HL-60 (cell line): ENCODE results near the gene FILIP1L.

Experiments
- DNase-seq, 2 experiments: peaks; one replicate each; pipeline ENCODE4 v3.0.0-alpha.2; 2010 to 2020; ENCODE audit warnings: low read depth in 1 of 2, low spot score in 1 of 2
- H3K27ac ChIP-seq: fragments of 250-450 bp; sonication (Bioruptor Pico); replicated peaks from 2 replicates; pipeline ENCODE4 v1.5.1; 2020; ENCODE audit warnings: mild to moderate bottlenecking, moderate library complexity
- H3K27me3 ChIP-seq: fragments of 250-450 bp; sonication (Bioruptor Pico); 2 replicates; pipeline ENCODE4 v1.5.1; 2021; ENCODE audit warnings: mild to moderate bottlenecking, moderate library complexity; ENCODE audit not compliant: insufficient read depth, poor library complexity, severe bottlenecking
- H3K4me3 ChIP-seq: replicated peaks from 2 replicates; pipeline ENCODE4 v1.5.1; 2011; ENCODE audit warnings: mild to moderate bottlenecking, control low read depth, low read length; ENCODE audit not compliant: insufficient read depth
- GABPA ChIP-seq: IDR thresholded peaks from 2 replicates; pipeline ENCODE4 v1.6.1; 2012; ENCODE audit warnings: low read depth
- POLR2AphosphoS5 ChIP-seq: IDR thresholded peaks from 2 replicates; pipeline ENCODE4 v1.6.1; 2012; ENCODE audit warnings: low read depth
- SPI1 ChIP-seq: IDR thresholded peaks from 2 replicates; pipeline ENCODE4 v1.6.1; 2012; ENCODE audit warnings: low read depth, mild to moderate bottlenecking, borderline replicate concordance
- TF ChIP-seq, protein P1 (sequence below): IDR thresholded peaks from one replicate; pipeline ENCODE4 v1.5.1; 2011; ENCODE audit warnings: low read length, control low read depth, inconsistent platforms; ENCODE audit not compliant: insufficient read depth
- TF ChIP-seq, protein P2 (sequence below): IDR thresholded peaks from 2 replicates; pipeline ENCODE4 v1.6.1; 2012; ENCODE audit warnings: low read depth; ENCODE audit not compliant: insufficient replicate concordance

FILIP1L gene

DNA sequence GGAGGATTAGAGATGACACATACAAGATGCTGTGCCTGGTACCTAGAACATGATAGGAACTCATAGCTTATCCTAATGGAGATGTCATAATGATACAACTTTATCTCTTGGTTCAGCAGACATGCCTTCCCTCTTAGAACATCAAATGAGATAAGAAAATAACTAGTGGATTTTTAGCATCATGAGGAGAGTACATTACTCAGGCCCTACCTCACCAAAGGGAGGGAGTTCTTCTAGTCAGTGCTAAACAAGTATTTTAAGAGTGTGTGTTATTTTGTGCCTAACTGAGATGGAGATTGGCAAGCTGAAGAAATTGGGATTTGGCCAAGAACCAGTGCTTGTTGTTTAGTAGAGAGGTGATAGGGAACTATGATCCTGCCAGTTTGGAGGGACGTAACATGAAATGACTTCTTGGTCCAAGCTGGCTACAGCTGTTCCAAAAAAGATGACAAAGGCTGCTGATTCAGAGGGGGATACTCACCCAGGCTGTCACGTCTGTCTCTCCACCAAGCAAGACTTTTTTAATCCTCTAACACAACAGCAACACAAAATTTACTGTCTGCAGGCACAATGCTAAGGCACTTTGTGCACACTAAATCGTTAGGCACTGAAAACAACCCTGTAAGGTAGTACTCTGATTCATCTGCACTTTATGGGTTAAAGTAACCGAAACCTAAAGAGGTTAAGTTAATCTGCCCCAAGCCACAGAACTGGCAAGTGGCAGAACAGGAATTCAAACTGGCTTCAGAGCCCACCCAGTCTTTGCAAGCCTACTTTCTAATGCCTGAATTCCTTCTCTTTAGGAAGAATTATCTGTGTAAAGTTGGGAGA lies 170.2 kb downstream of the FILIP1L start:
- DNase-seq: no peak
- Histone ChIP-seq H3K27me3 (no peaks in the 10 kb centered on the region), H3K4me3 (no peak overlapping the region), H3K27ac (no peak overlapping the region)
- no peak for TF ChIP-seq POLR2AphosphoS5
- TF ChIP-seq SPI1: no peak
- TF ChIP-seq GABPA: no peak
- TF ChIP-seq, protein P1, sequence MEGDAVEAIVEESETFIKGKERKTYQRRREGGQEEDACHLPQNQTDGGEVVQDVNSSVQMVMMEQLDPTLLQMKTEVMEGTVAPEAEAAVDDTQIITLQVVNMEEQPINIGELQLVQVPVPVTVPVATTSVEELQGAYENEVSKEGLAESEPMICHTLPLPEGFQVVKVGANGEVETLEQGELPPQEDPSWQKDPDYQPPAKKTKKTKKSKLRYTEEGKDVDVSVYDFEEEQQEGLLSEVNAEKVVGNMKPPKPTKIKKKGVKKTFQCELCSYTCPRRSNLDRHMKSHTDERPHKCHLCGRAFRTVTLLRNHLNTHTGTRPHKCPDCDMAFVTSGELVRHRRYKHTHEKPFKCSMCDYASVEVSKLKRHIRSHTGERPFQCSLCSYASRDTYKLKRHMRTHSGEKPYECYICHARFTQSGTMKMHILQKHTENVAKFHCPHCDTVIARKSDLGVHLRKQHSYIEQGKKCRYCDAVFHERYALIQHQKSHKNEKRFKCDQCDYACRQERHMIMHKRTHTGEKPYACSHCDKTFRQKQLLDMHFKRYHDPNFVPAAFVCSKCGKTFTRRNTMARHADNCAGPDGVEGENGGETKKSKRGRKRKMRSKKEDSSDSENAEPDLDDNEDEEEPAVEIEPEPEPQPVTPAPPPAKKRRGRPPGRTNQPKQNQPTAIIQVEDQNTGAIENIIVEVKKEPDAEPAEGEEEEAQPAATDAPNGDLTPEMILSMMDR: no peak
- TF ChIP-seq, protein P2, sequence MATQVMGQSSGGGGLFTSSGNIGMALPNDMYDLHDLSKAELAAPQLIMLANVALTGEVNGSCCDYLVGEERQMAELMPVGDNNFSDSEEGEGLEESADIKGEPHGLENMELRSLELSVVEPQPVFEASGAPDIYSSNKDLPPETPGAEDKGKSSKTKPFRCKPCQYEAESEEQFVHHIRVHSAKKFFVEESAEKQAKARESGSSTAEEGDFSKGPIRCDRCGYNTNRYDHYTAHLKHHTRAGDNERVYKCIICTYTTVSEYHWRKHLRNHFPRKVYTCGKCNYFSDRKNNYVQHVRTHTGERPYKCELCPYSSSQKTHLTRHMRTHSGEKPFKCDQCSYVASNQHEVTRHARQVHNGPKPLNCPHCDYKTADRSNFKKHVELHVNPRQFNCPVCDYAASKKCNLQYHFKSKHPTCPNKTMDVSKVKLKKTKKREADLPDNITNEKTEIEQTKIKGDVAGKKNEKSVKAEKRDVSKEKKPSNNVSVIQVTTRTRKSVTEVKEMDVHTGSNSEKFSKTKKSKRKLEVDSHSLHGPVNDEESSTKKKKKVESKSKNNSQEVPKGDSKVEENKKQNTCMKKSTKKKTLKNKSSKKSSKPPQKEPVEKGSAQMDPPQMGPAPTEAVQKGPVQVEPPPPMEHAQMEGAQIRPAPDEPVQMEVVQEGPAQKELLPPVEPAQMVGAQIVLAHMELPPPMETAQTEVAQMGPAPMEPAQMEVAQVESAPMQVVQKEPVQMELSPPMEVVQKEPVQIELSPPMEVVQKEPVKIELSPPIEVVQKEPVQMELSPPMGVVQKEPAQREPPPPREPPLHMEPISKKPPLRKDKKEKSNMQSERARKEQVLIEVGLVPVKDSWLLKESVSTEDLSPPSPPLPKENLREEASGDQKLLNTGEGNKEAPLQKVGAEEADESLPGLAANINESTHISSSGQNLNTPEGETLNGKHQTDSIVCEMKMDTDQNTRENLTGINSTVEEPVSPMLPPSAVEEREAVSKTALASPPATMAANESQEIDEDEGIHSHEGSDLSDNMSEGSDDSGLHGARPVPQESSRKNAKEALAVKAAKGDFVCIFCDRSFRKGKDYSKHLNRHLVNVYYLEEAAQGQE: no peak

DNA sequence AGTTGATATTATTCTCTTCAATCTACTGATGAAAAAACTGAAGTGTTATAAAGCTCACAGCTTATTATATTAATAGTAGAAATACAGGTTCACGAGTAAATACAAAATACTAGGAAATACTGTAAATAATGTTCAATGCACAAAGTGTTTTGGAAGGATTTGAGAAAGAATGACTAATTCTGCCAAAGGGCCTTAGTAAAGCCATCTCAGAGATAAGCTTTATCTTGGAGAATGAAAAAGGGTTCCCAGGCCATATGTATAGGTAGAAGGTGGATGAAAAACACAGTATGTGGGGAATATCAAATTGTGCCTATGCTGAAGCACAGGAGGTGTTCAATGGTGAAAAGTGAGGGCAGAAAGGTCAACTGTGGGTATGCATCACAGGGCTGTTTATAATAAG lies 173.1 kb downstream of the FILIP1L start:
- TF ChIP-seq, protein P2: no peak
- TF ChIP-seq, protein P1: no peak
- no peak for TF ChIP-seq GABPA
- TF ChIP-seq SPI1: no peak
- TF ChIP-seq POLR2AphosphoS5: no peak
- Histone ChIP-seq H3K4me3 (no peak overlapping the region), H3K27me3 (no peaks in the 10 kb centered on the region), H3K27ac (no peak overlapping the region)
- no peak for DNase-seq

DNA sequence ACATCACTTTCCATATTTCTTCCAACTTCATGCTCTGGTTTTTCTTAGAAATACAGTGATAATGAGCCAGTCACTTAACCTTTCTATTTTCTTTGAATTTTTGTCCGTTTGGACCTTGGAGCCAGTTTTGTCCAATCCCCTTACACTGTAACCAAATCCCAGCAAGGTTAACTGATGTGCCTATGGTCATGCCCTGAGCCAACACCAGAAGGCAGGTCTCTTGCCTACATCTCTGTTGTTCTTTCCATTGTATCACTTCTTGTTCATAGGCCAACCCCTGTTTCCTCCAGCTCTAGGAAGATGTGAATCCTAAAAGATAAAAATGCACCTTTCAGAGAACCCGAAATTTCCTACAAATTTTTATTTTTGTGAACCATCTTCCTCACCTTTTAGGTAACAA lies 174.0 kb downstream of the FILIP1L start:
- no peak for DNase-seq
- Histone ChIP-seq H3K4me3 (no peak overlapping the region), H3K27me3 (no peaks in the 10 kb centered on the region), H3K27ac (no peak overlapping the region)
- TF ChIP-seq POLR2AphosphoS5 (no peak), GABPA (no peak), SPI1 (no peak)
- TF ChIP-seq, protein P1: no peak
- TF ChIP-seq, protein P2: no peak
